ENCODE results near the gene ATP8A1.
A peak's percentile ranks its signal among the peaks of the same experiment; 100 is the strongest.
"Not testable (repeated sequence)": the region's sequence is repeated elsewhere in the genome, so short reads cannot be mapped to it uniquely, and the experiment has no call there.

ATP8A1 gene

DNA sequence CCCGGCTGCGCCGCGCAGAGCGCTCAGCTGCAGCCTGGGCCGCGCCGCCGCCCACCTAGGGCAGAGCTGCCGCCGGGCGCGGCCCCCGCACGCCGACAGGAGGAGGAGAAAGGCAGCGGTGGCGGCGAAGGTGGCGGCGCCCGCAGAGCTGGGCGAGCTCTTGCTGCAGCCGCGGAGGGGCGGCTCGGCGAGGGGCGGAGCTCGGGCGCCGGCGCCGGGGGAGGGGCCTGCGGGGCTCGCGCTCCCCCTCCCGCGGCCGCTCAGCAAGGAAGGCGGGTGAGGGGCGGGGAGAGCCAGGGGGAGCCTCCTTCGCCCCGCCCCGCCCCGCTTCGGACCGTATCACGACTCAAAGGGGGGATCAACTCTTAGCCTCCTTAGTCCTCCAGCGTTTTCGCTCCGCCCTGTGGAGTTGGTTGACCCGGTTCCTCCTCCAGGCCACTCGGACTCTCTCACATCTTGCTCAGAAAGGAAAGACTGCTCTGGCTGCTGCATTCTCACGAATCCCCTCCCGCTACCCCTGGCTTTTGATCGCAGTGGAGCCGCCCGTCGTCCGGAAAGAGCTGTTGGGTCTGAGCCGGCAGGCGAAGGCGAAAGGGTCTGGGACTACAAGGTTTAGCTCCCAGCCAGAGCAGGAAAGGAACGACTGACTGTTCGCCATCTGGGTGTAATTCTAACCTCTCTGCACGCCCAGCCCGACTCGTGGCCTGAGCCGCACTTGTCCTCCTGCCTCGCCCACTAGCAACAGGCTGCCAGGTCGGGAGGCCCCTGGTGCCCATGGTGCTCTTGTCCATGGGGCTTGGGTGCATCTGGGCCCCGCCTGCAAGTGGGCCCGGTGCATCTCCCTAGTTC, at the start of gene ATP8A1:
Gene ATP8A1, minus strand, starts transcription at position 162 of the 849 bp plus-strand sequence. CDS start 232 bp downstream, outside the sequence.
- DNase-seq (ENCODE audit: low read depth): peak; percentile 89

DNA sequence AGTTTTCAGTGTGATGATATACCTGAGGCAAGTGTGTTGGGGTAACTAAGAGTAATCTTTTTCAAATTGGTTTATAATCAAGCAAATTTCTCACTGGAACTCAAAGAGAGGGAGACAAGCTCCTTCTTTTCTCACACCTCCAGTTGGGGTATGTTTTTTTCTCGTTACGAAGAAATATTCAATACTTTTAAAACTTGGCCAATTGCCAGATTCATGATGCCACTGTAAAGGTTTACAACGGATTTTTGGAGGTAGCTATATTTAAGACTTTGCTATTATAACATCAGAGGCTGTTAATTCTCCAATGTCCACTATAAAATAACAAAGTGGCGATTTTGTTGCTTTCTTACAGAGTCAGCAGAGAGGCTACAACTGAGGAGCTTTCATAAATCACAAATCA, 49.2 kb upstream of the ATP8A1 start:
- no peak for DNase-seq (ENCODE audit: low read depth)

DNA sequence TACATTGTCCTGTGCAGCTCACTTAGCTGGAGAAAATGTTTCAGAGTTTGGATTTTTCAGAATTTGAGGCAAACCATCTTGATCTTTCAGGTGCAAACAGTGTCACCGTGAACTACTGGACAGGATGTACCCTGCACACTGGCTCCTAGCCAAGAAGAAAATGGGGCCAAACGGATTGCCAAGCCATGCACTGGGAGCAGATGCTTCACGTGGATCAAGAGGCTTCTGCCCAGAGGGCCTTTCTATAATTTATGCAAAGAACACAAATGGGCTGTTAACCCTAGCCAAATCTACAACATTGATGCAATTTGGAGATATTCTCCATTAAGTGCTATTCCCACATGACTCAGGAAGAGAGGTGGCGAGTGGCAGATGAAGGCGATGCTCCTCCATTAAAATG, 46.9 kb upstream of the ATP8A1 start:
- no peak for DNase-seq (ENCODE audit: low read depth)

DNA sequence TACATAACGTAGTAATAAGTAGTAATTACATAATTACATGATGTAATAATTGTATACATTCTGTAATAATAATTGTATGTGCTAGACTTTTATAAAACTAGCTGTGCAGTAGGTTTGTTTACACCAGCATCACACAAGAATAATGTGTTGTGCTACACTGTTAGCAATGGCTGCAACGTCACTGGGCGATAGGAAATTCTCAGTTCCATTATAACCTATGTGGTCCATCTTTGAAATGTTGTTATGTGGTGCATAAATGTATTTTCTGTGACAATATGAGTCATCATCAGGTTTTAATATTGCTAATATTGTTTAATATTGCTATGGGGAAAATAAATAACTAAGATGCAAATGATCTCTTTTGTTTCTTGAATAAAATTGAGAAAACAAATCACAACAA, 46.0 kb upstream of the ATP8A1 start:
- DNase-seq (ENCODE audit: low read depth): no peak

DNA sequence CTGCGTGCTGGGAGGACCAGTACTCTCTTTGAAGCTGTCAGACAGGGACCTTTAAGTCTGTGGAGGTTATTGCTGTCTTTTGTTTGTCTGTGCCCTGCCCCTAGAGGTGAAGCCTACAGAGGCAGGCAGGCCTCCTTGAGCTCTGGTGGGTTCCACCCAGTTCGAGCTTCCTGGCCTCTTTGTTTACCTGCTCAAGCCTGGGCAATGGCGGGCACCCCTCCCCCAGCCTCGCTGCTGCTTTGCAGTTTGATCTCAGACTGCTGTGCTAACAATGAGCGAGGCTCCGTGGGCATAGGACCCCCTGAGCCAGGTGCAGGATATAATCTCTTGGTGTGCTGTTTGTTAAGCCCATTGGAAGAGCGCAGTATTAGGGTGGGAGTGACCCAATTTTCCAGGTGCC, 44.9 kb upstream of the ATP8A1 start:
- not testable (repeated sequence) for DNase-seq (ENCODE audit: low read depth)

DNA sequence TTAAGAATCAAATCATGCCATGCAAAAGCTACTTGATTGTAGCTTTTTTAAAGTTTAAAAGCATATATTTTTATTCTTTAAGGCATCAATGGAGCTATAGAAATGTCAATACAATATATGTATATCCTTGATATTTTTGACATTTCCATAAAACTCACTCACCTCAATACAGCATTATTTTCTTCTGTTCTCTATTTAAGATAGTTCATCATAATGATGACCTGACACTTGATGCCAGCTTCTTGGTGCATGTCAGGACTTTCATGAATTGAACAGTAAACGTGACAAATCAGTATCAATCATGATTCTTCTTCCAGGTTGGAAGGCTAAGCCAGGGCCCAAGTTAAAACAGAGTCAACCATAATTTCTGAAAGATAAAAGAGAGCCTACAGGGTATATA, 33.6 kb upstream of the ATP8A1 start:
- no peak for DNase-seq (ENCODE audit: low read depth)

DNA sequence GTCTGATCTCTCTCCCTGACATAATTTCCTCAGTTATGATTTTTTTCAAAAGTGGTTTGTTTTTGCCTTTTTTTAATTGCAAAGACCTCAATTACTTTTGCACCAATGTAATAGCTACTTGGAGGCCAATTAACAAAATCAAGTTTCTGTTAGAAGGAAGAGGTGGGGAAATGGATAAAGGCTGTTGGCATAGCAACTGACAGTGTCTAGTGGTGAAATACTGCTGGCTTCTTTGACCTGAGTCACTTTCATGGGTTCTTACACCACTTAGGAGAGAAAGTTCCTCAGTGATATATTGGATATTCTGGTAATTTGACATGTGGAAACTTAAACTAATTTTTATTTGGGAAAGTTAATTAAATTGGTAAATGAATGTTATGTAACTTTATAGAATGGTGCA, 26.5 kb upstream of the ATP8A1 start:
- no peak for DNase-seq (ENCODE audit: low read depth)

DNA sequence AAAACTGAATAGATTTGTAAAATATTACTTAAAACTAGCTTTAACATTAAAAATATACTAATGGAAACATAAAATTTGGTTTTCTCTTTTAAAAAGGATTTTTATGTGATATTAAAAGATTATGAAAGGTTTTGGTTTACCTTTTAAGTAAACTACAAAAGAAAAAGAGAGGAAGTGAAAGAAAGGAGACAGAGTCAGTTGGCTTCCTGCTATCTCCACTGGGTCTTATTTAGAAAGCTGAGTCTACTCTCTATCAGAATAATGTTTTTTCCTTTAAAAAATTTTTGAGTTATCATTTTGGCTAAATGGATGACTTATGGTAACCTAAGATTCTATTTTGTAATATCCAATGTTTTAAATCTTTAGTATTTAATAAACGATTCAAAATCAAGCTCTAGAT, 21.6 kb upstream of the ATP8A1 start:
- DNase-seq (ENCODE audit: low read depth): no peak

DNA sequence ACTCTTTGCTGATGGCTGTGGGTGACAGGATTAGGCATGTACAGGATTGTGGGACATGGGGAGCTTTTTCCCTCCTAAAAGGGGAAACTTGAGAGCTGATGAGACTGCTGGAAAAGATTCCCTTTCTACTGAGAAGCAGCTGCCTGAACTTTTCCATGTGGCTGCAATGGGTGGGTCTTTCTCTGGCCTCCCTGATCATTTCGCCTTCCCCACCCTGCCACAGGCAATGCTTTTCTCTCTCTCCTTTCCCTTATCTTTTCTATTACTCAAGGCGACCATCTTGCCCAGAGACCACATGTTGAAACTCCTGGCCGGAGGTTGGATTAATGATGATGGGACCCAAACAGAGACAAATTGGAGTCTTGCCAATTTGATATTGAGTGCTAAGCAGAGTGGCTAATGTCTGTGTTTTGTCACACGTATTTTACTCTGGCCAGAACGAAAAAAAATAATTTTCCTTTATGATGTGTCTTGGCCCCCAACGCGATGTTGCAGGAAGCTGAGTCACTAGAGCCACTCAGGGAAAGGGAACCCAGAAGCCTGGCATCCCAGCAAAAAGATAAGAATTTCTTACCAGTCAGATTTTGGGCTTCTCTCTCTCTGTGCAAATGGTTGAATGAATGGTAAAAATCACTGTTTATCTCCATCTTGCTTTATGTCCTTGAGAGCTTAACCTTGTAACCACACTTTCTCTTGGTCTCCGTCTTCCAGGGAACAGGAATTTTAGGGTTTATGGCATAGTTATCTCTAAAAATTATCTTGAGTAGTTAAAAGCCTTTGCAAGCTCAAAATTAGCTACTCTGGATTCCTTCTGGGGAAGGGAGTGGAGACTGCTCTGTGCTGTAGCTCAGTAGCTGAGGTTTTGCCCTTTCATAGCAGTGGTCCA, 19.4 kb upstream of the ATP8A1 start:
- DNase-seq (ENCODE audit: low read depth): no peak

DNA sequence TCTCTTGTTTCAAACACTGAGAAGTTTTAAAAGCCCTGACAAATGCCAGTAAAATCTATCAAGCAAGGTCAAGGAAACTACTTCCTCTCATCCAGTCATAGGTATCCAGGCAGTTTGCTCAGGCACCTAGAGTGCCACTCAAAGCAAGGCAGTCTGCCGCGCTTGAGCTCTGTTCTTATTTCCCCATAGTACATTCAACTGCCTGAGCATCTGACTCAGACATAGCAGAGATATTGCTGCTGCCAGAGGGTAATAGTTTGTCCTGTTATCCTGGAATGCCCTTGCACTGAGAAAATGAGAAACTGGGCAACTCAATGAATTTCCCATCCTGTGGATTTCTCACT, 16.1 kb upstream of the ATP8A1 start:
- DNase-seq (ENCODE audit: low read depth): no peak

DNA sequence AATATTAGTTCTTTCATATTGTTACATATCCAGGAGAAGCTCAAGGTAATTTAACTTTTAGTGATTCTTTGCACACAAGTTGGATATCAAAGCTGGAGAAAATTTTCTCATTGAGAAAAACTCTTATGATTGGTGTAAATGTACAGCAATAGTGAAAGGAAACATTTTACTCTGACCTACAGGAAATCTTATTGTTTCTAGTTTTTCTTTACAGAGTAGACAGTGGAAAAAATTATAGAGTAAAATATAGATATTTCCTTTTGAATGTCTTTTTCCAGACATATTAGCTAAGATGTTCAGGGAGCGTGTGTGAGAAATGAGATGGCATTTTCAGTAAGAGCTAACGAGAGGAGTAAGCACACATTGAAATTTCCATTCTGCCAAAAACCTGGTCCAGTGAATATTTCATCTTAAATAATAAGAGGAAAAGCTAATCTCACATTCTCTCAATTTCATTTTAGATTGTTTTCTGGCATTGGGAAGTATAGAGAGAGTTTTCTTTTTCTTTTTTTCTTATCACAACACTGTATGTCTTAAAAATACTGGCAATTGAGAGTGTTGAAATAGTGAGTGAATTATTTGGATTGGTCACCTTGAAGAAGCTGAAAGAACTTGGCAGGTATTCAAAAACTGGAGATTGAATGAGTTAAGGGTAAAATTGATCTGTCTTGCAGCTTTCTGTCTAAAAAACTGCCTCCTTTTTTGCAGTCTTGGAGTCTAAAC, 15.6 kb upstream of the ATP8A1 start:
- no peak for DNase-seq (ENCODE audit: low read depth)

DNA sequence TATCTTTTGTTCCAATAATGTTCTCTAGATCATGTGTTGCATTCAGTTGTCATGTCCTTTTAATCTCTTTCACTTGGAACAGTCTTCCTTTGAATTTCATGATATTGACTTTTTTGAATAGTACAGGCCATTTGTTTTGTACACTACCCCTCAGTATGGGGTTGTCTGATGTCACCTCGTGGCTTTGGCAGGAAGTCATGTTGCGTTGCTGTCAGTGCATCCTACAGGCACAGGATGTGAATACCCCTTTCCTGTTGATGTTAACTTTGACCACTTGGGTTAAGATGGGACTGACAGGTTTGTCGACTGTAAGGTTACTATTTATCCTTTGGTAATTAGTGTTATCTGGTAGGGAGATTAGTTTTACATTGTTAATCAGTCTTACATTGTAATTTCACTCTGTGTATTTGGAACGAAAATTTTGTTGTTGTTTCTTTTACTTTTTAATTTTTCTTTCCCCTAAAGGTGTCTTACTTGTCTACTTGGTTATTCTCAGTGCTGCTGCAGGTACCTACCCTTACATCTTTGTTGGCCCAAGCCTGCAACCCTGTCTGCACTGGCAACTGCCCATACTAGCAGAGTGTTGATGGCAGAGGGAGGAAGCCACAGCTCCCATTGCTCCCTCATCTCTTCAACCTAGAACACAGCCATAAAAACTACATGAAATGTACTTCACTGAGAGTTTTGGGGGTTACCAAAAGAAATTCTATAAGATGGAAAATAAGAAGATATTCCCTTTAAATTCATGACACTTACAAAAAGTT, 14.7 kb upstream of the ATP8A1 start:
- peak; percentile 20 for DNase-seq (ENCODE audit: low read depth)

DNA sequence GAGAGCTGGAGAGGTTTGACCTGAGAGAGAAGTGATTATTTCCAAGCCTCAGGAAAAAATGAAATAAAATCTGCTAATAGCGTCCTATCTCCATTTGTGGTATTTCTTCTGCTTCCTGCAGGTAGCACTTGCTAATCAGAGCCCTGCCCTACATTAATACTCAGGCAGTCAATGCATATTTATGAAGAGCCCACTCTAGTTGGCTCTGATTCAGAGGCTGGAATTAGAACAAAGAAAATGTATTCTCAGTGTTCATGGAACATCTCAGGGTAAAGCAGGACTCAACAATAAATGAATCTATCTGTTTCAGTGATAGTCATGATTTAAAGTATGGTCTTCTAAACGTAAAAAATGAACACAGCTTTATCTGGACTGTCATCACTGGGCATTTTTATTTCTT, 1.4 kb upstream of the ATP8A1 start:
- DNase-seq (ENCODE audit: low read depth): no peak

DNA sequence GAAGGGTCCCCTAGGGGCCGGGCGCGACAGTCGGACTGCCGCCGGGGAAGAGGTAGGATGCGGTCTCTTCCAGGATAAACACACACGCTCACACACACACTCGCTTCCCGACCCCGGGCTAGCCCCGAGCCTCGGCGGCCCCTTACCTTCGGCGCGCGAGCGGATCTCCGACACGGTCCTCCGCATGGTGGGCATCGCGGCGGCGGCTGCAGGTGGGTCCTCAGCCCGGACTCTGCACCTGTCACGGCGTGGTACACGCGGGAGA, 294 bp downstream of the ATP8A1 start:
- no peak for DNase-seq (ENCODE audit: low read depth)

DNA sequence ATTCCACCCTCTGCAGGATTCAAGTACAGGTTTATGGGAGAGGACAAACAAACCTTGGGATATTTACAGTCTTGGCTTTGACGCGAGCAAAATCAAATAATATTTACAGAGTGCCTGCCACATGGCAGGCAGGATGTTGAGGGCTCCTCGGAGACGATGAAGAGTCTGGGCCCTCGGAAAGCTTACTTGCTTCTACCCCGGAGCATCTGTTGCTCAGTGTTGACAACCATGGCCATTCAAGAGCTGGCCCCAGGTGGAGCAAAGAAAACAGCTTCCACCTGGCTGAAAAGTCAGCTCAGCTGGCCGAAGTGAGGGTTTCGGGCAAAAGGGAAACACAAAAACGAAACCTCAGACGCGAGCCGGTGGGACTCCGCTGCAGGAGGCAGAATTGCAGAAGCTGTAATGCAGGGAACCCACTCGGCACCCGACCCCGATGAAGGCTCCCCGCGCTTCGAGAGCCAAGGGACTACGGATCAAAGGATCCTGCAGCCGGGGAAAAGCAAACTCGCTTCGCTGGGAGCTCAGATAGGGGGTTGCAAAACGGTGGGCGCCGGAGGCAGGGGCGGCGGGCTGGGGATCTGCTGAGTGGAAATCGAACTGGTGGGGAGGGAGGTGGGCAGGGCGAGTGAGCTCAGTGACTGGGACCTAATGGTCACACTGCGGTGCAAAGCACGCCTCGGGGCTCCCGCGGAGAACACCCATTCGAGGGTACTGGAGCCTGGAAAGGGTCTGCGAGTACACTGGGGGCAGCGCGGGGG, 805 bp downstream of the ATP8A1 start:
- DNase-seq (ENCODE audit: low read depth): peak; percentile 25

DNA sequence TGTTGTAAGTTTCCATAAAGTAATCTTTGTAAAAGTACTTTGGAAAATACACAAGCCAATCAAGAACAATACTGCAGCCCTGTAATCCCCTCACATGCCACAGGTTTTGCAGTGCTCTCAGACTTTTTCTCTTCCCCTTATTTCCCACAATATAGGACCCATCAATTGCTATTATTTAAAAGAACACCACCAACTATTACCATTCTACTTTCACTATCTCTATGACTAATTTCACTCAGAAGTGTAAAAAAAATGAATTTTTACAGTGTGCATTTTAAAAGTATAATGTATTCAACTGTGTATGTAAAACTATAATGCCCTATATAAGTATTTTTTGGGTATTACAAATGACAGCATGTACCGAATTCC, 1.7 kb downstream of the ATP8A1 start:
- no peak for DNase-seq (ENCODE audit: low read depth)

DNA sequence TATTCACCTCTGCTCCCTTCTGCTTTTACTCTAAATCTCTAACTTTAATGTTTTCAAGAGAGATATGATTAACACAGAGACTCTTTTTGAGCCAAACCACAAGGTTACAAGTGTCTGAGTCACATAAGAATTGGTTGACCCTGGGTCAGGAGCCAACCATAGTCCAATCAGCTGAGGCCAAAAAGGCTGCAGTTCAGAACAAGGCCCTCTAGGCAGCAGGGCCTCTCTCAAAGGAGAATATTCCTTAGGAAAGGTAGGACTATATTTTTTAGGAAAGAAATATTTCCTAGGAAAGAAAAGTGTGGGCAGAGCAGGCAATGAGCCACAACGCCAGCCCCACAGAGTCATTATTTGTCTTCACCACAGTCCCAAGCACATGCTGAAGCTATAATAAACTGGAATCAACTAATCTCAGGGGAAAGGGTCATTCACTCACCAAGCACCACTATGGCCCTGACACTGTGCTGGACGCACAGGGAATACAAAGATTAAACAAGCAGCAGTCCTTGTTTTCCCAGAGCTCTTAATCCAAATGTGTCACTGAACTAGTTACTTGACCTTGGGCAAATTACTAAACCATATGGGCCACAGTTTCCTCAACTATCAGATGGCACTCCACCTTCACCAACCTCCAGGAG, 2.2 kb downstream of the ATP8A1 start:
- DNase-seq (ENCODE audit: low read depth): no peak

DNA sequence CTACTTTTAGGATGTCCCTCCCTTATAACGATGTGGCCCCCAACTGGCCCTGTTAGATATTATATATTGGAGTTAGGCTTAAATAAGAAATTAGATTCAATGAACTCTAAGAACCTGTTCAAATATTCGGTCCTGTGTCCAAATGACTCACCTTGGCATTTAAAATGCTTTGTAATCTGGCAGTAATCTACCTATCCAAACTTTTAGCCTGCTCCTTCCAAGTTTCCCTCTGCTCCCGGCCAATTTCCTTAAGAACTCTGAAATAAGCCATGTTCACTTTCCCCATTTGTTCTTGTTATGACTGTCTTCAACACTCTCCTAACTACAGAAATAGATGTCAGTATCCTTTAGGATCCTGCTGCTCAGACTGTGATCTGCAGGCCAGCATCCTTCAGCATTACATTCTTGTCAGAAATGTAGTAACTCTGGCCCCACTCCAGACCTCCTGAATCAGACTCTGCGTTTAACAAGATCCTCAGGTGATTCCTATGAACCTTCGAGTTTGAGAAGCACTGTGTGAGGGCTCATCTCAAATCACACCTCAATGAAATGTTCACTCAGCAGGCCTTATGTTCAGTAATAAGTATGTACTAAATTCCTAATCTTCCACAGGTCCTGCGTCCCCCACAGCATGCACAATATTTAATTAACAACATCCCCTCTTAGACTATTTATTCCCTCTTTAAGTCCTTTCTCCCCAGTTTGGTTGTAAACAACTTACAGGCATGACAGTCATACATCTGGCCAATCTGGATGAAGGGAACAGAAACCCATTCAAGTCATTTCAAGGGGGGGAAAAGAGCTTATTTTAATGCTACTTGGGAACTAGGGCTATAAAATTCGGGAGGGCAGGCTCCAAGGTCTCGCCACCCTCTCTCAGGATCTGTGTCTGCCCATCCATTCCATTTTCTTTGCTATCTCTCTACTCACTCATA, 3.0 kb downstream of the ATP8A1 start:
- DNase-seq (ENCODE audit: low read depth): no peak

DNA sequence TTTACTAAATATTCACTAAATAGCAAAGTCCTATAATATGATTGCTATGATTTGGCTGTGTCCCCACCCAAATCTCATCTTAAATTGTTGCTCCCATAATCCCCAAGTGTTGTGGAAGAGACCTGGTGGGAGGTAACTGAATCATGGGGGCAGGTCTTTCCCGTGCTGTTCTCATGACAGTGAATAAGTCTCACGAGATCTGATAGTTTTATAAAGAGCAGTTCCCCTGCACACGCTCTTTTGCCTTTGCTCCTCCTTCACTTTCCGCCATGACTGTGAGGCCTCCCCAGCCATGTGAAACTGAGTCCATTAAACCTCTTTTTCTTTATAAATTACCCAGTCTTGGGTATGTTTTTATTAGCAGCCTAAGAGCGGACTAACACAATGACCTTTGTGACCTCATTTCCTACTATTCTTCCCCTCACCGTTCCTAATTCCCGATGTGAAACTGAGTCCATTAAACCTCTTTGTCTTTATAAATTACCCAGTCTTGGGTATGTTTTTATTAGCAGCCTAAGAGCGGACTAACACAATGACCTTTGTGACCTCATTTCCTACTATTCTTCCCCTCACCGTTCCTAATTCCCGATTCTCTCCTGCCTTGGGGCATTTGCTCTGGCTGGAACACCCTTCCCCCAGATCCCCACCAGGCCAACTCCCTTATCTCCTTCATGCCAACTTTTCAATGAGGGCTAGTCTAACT, 4.2 kb downstream of the ATP8A1 start:
- not testable (repeated sequence) for DNase-seq (ENCODE audit: low read depth)
